GM18519 (cell line): ENCODE results near the gene IL20.
"Not testable (repeated sequence)": the region's sequence is repeated elsewhere in the genome, so short reads cannot be mapped to it uniquely, and the experiment has no call there.

Experiments
- ATAC-seq: cut with Tn5 transposase; IDR thresholded peaks from one replicate; pipeline ENCODE4 v1.9.1; 2021; ENCODE audit warnings: mild to moderate bottlenecking, moderate library complexity; ENCODE audit not compliant: unreplicated experiment, low FRiP score

Gene IL20

DNA sequence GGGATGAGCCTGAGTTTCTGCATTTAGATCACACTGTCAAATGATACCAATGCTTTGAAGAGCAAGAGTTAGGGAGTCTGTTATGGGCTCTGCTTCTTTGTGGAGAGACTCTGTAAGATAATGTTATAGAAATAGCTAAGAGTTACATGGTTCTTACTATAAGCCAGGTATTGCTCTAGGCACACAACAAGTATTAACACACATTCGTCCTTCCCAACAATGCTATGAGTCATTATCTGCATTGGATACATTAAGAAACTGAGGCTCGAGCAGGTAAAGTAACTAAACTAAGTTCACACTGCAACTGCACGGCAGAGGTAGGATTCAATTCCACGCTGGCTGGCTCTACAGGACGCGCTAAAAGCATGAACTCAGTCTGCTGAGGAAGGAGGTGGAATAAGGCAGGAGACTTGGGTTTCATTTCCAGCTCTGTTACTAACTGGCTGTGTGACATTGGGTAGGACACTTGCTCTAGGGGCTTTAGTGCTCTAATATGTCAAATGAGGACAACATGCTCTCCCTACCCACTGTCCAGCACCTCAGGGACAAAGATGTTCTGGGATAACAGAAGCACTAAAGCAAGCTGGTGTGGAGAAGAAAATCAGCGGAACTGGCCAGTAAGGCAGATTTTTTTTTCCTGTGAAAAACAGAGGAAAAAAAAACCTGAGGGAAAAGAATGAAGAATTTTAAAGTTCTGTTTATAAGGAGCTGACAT, 23.7 kb upstream of the IL20 start:
- ATAC-seq, result no peak

DNA sequence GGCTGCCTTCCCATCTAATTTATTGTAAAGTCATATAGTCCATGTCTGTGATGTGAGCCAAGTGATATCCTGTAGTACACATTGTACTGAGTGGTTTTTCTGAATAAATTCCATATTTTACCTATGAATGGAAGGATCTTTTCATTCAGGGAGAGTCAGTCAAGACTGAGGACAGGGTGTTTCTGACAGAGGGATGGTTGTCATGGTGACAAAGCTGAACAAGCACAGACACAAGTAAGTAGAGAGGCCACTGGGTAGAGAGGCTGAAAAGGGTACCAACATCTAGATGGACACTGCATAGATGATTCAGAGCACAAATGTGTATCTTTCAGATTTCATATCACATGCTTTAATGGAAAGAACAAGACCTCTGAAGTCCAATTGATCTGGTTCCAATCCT, 22.6 kb upstream of the IL20 start:
- no peak for ATAC-seq

DNA sequence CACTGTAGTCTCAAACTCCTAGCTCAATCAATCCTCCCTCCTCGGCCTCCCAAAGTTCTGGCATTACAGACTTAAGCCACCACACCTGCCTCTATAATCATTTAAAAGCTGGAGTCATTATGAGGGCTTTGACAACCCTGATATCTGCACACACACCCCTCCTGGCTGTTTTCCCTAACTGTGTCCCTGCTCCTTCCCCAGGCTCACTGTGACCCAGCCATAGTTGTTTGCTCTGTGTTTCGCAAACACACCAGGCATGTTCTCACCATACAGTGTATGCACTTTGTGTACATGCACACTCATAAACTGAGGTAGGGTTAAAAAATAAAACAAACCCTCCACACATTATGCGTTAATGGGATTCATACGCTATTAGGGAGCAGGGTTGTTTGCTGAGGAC, 21.8 kb upstream of the IL20 start:
- ATAC-seq, result no peak

DNA sequence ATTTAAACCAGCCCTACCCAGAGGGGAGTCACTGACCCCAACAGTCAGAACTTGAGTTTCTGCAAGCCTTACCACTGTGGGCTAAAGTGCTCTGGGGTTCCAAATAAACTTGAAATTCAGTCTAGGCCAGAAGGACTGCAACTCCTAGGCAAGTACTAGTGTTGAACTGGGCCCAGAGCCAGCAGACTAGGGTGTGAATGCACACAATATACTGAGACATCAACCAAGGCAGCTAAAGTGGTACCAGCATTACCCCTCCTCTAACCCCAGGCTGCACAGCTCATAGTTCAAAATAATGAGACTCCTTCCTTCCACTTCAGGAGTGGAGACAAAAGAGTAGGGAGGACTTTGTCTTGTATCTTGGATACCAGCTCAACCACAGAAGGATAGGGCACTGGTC, 18.9 kb upstream of the IL20 start:
- no peak for ATAC-seq

DNA sequence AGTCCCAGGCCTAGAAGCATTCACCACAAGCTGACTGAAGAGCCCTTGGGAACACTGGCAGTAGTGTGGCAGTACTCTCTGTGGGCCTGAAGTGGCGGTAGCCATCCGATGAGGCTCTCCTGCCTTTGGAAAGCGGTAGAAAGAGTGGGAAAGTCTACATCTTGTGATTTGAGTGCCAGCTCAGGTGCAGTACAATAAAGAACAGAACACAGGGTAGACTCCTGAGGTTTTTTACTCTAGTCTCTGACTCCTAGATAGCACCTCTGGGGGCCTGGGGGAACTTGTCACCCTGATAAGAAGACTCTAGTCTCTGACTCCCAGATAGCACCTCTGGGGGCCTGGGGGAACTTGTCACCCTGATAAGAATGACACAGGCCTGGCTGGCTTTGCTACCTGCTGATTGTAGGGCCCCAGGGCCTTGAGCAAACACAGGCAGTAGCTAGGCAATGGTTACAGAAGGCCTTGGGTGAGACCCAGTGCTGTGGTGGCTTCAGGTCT, 18.0 kb upstream of the IL20 start:
- no peak for ATAC-seq

DNA sequence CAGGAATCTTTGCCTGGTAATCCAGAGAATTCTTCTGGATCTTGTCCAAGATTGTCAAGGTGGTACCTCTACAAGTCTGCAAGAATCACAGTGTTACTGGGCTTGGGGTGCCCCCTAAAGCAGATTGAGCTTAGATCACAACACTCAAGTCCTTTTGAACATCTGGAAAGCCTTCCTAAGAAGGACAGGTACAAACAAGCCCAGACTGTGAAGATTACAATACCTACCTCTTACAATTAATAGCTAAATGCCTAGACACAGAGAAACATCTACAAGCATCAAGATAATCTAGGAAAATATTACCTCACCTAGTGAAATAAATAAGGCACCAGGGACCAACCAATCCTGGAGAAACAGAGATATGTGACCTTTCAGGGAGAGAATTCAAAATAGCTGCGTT, 17.5 kb upstream of the IL20 start:
- no peak for ATAC-seq

DNA sequence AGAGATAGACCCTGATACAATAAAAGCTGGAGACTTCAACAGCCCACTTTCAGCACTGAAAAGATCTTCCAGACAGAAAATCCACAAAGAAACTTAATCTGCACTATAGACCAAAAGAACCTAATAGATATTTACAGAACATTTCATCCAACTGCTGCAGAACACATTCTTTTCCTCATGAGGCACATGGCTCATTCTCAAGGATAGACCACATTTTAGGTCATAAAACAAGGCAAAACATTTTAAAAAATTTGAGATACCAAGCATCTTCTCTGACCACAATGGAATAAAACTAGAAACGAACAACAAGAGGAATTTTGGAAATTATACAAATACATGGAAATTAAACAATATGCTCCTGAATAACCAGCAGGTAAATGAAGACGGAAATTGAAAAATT, 15.0 kb upstream of the IL20 start:
- no peak for ATAC-seq

DNA sequence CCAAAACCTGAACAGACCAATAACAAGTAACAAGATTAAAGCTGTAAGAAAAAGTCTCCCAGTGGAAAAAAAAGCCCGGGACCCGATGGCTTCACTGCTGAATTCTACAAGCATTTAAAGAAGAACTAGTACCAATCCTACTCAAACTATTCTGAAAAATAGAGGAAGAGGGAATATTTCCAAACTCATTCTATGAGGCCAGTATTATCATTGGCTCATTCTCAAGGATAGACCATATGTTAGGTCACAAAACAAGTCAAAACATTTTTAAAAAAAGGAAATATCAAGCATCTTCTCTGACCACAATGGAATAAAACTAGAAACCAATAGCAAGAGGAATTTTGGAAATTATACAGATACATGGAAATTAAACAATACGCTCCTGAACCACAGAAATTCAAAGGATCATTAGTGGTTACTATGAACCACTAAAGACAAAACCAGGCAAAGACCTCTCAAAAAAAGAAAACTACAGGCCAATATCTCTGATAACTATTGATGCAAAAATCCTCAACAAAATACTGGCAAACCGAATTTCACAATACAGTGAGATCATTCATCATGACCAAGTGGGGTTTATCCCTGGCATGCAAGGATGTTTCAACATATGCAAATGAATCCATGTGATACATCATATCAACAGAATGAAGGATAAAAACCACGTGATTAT, 13.9 kb upstream of the IL20 start:
- no peak for ATAC-seq

DNA sequence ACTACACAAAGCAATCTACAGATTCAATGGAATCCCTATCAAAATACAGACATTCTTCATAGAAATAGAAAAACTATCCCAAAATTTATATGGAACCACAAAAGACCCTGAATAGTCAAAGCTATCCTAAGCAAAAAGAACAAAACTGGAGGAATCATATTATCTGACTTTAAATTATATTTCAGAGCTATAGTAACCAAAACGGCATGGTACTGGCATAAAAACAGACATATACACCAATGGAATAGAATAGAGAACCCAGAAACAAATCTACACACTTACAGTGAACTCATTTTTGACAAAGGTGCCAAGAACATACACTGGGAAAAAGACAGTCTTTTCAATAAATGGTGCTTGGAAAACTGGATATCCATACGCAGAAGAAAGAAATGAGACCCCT, 12.8 kb upstream of the IL20 start:
- not testable (repeated sequence) for ATAC-seq

DNA sequence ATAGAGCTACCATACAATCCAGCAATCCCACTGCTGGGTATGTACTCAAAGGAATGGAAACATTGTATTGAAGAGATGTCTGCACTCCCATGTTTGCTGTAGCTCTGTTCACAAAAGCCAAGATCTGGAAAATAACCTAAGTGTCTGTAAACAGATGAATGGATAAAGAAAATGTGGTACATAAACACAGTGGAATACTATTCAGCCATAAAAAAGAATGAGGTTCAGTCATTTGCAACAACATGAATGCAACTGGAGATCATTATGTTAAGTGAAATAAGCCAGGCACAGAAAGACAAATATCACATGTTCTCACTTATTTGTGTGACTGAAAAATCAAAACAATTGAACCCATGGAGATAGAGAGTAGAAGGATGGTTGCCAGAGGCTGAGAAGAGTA, 11.7 kb upstream of the IL20 start:
- ATAC-seq, result not testable (repeated sequence)

DNA sequence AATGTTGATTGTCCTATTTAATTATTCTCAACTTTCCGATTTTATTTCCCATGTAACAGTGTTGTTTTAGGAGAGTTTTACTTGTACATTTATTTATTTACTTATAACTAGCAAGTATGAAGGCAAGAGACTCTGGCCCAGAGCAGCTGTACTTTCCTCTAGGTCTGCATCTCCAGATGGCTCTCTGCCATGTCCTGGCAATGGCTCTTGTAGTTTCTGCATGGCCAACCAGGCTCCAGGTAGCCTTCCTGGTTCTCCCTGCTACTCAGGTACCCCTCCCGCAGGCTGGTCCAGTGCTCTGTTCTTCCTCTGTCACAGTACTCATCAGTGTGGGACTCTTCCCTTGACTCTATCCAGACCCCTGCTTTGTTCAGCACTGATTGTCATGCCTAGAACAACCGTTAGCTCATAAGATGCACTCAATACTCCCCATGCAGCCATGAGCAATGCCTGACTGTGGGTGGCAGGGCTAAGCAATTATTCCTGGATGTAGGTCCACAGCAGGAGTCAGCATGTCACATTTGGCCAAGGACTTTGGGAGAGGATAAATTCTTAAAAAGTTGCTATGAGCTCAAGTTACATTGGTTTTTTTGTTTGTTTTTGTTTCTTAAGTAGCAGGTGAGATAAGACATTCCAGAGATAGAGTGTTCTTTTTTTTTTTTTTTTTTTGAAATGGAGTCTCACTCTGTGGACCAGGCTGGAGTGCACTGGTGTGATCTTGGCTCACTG, 10.9 kb upstream of the IL20 start:
- no peak for ATAC-seq

DNA sequence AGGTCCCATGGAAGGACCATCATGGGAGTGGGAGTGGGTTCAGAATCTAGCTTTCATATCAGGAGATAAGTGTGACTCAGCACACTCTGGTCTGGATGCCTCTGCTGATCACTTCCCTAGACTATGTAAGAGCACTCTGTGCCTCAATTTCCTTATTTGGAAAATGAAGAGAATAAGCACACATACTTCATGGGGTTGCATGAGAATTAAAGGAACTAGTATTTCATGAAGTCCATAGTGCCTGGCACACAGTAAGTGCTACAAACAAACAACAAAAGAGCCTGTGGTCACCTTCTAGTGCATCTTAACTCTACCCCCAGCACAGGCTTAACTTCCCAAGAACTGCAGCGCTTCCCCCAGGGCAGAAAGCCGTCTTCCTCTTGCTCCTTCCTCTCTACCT, 9.6 kb upstream of the IL20 start:
- ATAC-seq, result no peak

DNA sequence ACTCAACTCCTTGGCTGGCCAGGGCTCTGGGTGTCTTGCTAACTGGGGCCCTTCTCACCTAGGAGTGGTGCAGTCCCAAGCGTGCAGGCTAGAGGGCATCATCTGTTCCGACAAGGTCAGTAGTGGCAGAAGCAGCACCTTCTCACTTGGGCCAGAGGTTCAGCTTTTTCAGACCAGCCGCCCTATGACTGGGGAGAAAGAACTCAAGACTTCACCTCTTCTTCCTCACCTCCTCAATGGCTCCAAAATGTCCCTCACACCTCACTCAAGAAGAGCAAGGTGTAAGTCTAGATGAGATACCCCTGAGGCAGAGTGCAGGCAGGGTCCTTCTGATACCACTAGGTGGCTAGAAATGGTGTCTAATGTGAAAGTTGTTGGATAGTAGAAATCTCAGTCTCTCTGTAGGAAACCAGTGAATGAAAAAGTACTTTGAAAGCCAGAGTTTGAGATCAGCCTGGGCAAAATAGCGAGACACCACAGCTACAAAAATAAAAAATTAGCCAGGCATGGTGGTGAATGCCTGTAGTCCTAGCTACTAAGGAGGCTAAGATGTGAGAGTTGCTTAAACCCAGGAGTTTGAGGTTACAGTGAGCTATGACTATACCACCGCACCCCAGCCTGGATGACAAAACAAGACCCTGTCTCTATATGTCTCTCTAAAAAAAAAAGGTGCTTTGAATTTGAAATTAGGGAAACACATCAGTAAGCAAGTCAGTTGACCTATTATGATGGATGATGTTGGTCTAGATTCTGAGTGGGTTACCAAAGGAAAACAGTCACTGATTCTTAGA, 8.6 kb upstream of the IL20 start:
- ATAC-seq, result no peak

DNA sequence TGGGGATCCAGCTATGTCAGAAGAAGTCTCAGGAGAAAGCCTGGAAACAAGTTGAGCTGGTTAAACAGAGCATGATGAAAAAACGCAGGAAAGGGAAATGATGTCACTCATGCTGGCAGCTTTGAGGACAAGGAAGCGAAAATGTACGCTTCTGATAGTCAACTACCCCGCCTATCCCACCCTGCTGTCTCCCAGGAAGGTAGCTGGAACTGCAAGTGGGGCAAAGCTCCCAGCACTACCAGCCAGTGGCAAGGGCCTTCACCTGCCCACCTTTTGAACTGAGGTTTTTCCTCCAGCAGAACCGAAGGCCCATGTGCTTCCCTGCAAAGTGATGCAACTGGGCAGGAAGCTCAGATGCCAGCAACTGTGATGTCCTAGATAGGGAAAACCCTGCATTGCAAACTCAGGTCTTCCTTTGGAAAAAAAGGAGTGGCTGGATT, 6.3 kb upstream of the IL20 start:
- ATAC-seq, result no peak

DNA sequence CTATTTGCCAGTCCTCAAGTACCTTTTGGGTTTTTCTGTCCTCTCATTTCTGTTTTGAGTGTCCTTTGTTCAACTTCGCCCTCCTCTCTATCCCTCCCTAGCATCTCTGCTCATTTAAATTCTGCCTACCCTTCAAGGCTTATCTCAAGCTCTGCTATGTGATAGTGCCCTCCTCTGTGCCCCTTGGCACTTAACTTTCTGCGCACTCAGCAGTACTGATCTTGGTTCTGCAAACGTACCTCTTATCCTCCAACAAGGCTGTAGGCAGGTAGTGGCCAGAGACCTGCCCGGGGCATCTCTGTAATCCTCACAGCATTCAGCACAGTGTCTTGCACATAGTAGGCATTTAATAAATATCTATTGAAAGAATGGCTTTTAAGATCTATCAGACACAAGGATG, 5.3 kb upstream of the IL20 start:
- no peak for ATAC-seq

DNA sequence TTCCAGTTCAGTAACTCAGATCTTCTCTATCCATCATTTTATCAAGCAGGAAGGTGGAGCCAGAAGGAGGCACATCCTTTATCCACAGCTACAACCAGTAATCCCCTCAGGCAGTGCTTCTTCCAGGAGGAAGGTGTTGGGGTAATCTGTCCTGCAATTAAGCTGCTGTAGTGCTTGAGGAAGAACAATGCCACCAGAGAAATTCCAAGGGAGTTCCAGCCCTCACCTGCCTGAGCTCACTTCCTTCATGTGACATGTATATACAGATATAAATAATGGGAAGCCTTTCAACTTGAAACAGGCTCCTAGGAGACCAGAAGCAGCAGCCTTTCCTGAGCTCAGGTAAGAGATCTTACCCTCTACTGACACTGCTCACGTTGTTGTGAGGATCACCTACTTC, 2.2 kb upstream of the IL20 start:
- no peak for ATAC-seq

DNA sequence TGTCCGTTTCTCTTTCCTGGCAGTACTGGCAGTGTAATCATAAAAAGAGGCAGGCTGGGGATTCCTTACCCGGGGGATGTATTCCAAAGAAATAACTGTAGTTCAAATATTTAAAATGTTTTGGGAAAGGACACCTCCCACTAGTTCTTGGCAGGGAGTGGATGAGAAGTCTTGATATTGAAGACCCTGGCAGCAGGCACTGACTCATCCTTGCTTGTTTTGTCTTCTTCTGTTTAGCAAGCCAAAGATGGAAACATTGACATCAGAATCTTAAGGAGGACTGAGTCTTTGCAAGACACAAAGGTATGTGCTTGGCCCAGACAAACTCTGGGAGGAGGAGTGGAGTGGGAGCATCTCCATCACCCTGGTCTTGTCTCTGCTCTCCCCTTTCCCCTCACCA, 639 bp downstream of the IL20 start:
- ATAC-seq, result no peak

DNA sequence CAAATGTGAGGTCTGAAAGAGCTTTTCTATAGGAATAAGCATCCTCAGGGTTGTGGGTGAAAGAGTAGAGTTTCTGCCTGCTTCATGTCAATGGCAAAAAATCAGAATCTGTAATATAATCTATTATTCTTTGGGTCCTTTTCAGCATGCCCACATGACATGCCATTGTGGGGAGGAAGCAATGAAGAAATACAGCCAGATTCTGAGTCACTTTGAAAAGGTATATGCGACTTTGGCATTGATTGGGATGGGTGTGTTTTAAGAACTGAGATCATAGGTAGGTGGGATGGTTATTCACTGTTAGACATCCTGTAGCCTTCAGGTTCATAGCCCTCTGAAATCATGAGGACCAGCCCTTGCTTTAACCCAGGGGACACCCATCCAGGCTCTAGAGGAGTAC, 1.8 kb downstream of the IL20 start:
- ATAC-seq, result no peak

DNA sequence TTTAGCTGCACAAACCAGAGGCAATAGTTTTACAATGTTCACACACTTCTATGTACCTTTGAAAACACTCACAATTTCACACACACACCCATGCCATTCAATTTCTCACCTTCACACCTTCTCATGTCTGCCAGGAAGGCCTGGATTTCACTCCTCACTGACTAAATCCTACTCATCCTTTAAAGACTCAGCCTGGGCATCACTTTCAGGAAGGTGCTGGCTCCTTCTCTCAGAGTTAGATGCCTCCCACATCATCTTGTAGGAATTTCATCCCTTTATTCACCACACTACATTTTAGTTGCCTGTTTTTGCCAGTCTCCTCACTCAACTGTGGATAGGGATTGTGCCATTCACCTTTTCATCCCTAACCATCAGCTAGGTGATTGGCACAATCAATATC, 2.3 kb downstream of the IL20 start:
- no peak for ATAC-seq

DNA sequence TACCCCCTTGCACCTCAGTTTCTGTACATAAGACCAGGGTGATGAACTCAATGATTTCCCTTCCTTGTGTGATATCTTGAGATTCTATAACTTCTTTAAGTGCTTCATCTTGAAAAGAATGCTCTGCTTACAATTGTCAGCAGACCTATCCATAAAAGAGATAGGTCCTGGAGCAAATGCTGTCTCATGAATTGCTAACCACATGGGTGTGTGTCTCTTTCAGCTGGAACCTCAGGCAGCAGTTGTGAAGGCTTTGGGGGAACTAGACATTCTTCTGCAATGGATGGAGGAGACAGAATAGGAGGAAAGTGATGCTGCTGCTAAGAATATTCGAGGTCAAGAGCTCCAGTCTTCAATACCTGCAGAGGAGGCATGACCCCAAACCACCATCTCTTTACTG, 2.8 kb downstream of the IL20 start:
- no peak for ATAC-seq

DNA sequence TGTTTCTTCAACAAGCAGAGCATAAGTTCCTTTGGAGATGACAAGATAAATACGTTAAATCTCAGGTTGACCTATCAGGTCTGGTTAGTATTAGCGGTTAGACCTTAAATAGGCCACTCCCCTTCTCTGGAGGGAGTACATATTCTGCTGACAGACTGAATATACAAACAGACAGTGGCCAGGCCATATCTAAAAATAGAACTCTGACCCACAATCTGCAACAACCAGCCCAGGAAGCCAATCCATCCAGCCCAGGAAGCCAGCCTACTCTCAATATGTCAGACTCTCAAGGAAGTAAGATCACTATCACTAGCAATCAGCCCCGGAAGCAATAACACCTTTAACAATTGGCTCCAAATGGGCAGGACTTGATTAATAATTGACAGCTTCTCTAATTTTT, 6.7 kb downstream of the IL20 start:
- ATAC-seq, result no peak
